ENCODE results near the gene CELSR1.

CELSR1 gene

GRCh38 chr22:46580940-46581537 is 43.6 kb upstream of the CELSR1 start:
- H3K27ac ChIP-seq (ENCODE audit: low read length), result no peak overlapping the region
- H3K4me3 ChIP-seq (ENCODE audit: low read length), result no peak overlapping the region
- no peak overlapping the region for H2AFZ ChIP-seq (ENCODE audit: low read length)
- H3K36me3 ChIP-seq (replicated peaks; ENCODE audit: insufficient read depth, low read length), result no peaks in the 10 kb centered on the region
- H3K27me3 ChIP-seq (replicated peaks; ENCODE audit: insufficient read depth, low read length), result no peaks in the 10 kb centered on the region; the same call in 1 of the 2 replicates
- no peak overlapping the region for H3K4me2 ChIP-seq (ENCODE audit: low read depth, low read length)
- H3K9me3 ChIP-seq (replicated peaks; ENCODE audit: insufficient read depth, low read length), result no peaks in the 10 kb centered on the region
- no peak overlapping the region for H3K9ac ChIP-seq (ENCODE audit: low read length)
- no peaks in the 10 kb centered on the region for H4K20me1 ChIP-seq (ENCODE audit: insufficient read depth, low read length)
- H3K9me2 ChIP-seq (replicated peaks; ENCODE audit: insufficient read depth, low read length), result no peaks in the 10 kb centered on the region
- TF ChIP-seq EZH2phosphoT487 (IDR thresholded peaks at IDR 0.05; ENCODE audit: low read length) (no peak), EZH2 (optimal IDR thresholded peaks at IDR 0.05; ENCODE audit: low read depth, low read length) (no peak)
- TF ChIP-seq, protein P1, sequence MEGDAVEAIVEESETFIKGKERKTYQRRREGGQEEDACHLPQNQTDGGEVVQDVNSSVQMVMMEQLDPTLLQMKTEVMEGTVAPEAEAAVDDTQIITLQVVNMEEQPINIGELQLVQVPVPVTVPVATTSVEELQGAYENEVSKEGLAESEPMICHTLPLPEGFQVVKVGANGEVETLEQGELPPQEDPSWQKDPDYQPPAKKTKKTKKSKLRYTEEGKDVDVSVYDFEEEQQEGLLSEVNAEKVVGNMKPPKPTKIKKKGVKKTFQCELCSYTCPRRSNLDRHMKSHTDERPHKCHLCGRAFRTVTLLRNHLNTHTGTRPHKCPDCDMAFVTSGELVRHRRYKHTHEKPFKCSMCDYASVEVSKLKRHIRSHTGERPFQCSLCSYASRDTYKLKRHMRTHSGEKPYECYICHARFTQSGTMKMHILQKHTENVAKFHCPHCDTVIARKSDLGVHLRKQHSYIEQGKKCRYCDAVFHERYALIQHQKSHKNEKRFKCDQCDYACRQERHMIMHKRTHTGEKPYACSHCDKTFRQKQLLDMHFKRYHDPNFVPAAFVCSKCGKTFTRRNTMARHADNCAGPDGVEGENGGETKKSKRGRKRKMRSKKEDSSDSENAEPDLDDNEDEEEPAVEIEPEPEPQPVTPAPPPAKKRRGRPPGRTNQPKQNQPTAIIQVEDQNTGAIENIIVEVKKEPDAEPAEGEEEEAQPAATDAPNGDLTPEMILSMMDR (IDR thresholded peaks at IDR 0.05; ENCODE audit: low read length), result no peak
- peaks cover 5% of the 10 kb centered on the region; the same call in 1 of the 2 replicates for H3K4me1 ChIP-seq (ENCODE audit: low read length)
- DNase-seq, result no peak
- peaks cover 4% of the 10 kb centered on the region for H3K79me2 ChIP-seq (ENCODE audit: low read length)
- H3F3A ChIP-seq (ENCODE audit: insufficient read depth, low read length), result no peaks in the 10 kb centered on the region

DNA sequence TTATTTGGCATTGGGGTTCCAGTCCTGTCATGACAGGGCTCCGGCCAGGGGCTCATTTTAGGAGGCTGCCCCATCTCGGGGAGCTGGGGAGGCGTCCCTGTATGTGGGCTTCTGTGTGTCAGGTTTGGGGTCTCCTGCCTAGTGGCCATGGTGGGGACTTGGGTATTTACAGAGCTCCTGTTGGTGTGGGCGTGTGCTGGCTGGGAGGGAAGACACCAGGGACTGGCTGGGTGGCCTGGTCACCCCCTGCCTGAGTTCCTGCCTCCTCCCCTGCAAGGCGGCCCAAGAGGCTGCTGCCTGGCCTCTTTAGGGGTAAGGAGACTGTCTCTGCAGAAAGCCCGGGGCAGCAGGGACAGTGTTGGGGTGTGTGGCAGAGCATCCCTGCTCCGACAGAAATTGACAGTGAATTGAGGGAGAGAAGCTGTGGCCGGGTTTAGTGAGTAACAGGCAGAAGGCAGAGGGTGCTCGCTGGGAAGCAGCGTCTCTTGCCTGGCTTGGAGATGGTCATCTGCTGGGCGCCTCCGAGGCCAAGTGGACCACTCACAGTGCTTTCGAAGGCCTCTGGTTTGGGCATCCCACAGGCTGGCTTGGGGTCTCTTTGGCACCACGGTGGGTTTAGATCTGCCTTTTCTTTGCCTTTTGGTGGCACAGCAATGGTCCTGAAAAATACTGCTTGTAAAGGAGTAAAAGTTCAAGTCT is 42.5 kb upstream of the CELSR1 start:
- H3K36me3 ChIP-seq (replicated peaks; ENCODE audit: insufficient read depth, low read length), result no peaks in the 10 kb centered on the region
- H2AFZ ChIP-seq (ENCODE audit: low read length), result no peak overlapping the region
- H3K79me2 ChIP-seq (ENCODE audit: low read length), result peaks cover 4% of the 10 kb centered on the region
- H3K4me1 ChIP-seq (ENCODE audit: low read length), result peaks cover 15% of the 10 kb centered on the region; the same call in 1 of the 2 replicates
- no peak overlapping the region for H3K9ac ChIP-seq (ENCODE audit: low read length)
- H3K27ac ChIP-seq (ENCODE audit: low read length), result no peak overlapping the region
- H3K27me3 ChIP-seq (replicated peaks; ENCODE audit: insufficient read depth, low read length), result no peaks in the 10 kb centered on the region; the same call in 1 of the 2 replicates
- no peak for DNase-seq
- H3K4me3 ChIP-seq (ENCODE audit: low read length), result no peak overlapping the region
- no peaks in the 10 kb centered on the region for H3K9me3 ChIP-seq (replicated peaks; ENCODE audit: insufficient read depth, low read length)
- H3K4me2 ChIP-seq (ENCODE audit: low read depth, low read length), result no peak overlapping the region
- H4K20me1 ChIP-seq (ENCODE audit: insufficient read depth, low read length), result no peaks in the 10 kb centered on the region
- no peaks in the 10 kb centered on the region for H3K9me2 ChIP-seq (replicated peaks; ENCODE audit: insufficient read depth, low read length)
- TF ChIP-seq EZH2 (optimal IDR thresholded peaks at IDR 0.05; ENCODE audit: low read depth, low read length), result no peak
- TF ChIP-seq, protein P1 (IDR thresholded peaks at IDR 0.05; ENCODE audit: low read length), result no peak
- TF ChIP-seq EZH2phosphoT487 (IDR thresholded peaks at IDR 0.05; ENCODE audit: low read length), result no peak
- H3F3A ChIP-seq (ENCODE audit: insufficient read depth, low read length), result peaks cover 4% of the 10 kb centered on the region; the same call in 1 of the 2 replicates

GRCh38 chr22:46578824-46579561 is 41.6 kb upstream of the CELSR1 start:
- no peak overlapping the region for H3K4me2 ChIP-seq (ENCODE audit: low read depth, low read length)
- TF ChIP-seq, protein P1 (IDR thresholded peaks at IDR 0.05; ENCODE audit: low read length), result no peak
- TF ChIP-seq EZH2phosphoT487 (IDR thresholded peaks at IDR 0.05; ENCODE audit: low read length), result no peak
- no peak for TF ChIP-seq EZH2 (optimal IDR thresholded peaks at IDR 0.05; ENCODE audit: low read depth, low read length)

More at GRCh38 chr22:46578824-46579561, 41.6 kb upstream of the CELSR1 start:
- Histone ChIP-seq H4K20me1 (ENCODE audit: insufficient read depth, low read length) (no peaks in the 10 kb centered on the region), H2AFZ (ENCODE audit: low read length) (no peak overlapping the region), H3K36me3 (replicated peaks; ENCODE audit: insufficient read depth, low read length) (no peaks in the 10 kb centered on the region), H3K9ac (ENCODE audit: low read length) (no peak overlapping the region), H3K27ac (ENCODE audit: low read length) (no peak overlapping the region), H3K4me3 (ENCODE audit: low read length) (no peak overlapping the region), H3K79me2 (ENCODE audit: low read length) (peaks cover 4% of the 10 kb centered on the region), H3F3A (ENCODE audit: insufficient read depth, low read length) (peaks cover 4% of the 10 kb centered on the region; the same call in 1 of the 2 replicates), H3K4me1 (ENCODE audit: low read length) (peaks cover 15% of the 10 kb centered on the region; the same call in 1 of the 2 replicates), H3K9me2 (replicated peaks; ENCODE audit: insufficient read depth, low read length) (no peaks in the 10 kb centered on the region), H3K27me3 (replicated peaks; ENCODE audit: insufficient read depth, low read length) (no peaks in the 10 kb centered on the region; the same call in 1 of the 2 replicates), H3K9me3 (replicated peaks; ENCODE audit: insufficient read depth, low read length) (no peaks in the 10 kb centered on the region)
- DNase-seq, result no peak
